ENCODE results near the gene CDK5RAP1.

CDK5RAP1 gene

DNA sequence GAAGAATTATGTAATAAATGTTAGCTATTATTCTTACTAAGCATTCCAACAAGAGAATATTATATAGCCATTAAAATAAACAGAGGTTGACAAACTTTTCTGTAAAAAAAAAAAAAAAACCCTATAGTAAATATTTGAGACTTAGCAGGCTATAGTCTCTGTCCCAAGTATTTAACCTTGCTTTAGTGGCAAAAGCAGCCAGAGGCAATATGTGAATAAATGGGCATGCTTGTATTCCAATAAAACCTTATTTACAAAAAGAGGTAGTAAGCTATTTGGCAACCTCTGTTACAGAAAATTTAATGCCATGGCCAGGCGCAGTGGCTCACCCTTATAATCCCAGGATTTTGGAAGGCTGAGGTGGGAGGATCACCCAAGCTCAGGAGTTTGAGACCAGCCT is 14.6 kb downstream of the CDK5RAP1 start:
- DNase-seq (ENCODE audit: low read depth, low spot score) = no peak

DNA sequence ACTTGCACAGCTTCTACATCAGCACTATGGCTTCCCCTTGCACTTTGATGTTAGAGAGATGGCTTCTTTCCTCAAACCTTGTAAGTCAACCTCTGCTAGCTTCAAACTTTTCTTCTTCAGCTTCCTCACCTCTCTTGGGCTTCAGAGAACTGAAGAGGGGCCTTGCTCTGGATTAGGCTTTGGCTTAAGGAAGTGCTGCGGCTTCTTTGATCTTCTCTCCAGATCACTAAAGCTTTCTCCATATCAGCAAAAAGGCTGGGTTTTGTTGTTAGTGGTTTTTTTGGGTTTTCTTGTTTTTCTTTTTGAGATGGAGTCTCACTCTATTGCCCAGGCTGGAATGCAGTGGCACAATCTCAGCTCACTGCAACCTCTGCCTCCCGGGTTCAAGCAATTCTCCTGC is 24.0 kb downstream of the CDK5RAP1 start:
- no peak for DNase-seq (ENCODE audit: low read depth, low spot score)

DNA sequence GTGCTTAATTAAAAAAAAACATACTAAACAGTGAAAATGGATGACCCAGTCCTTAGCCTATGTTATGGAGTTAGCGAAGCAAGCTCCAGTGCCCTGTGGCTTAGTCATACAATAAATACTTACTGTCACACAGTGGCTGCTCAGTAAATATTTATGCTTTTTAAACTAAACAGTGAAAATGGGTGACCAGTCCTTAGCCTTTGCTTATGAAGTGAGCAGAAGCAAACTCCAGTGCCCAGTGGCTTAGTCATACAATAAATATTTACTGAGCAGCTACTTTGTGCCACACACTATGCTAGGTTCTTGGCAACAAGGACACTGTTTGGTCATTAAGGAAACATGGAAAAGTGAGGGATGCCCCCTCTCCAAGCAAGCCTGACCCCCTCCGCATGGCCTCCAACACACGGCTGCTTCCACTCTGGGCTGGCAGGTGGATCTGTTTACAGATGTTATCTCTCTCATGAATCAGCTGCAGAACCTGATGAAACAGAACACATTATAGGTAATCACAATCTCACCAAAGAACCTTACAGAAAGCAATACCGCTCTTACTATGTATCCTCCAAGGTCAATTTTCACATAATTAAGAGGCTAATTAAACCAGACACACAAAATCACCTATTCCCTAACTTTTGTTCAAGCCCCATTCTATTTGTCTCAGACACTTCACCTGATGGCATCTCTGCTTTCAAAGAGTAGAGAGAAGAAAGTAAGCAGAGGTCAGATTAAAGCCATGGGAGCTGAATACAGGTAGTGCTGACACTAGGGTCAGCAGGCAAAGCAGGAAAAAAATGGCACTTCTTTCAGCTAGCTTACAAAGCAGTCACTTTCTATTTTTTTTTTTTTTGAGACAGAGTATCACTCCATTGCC is 27.3 kb downstream of the CDK5RAP1 start:
- DNase-seq (ENCODE audit: low read depth, low spot score) = no peak

DNA sequence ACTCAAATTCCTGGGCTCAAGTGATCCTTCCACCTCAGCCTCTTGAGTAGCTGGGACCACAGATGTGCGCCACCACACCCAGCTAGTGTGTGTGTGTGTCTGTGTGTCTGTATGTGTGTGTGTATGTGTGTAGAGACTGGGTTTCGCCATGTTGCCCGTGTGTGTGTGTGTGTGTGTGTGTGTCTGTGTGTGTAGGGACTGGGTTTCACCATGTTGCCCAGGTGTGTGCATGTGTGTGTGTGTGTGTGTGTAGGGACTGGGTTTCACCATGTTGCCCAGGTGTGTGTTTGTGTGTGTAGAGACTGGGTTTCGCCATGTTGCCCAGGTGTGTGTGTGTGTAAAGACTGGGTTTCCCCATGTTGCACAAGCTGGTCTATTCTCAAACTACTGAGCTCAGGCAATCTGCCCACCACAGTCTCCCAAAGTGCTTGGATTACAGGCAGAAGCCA is 28.3 kb downstream of the CDK5RAP1 start:
- DNase-seq (ENCODE audit: low read depth, low spot score) = no peak

DNA sequence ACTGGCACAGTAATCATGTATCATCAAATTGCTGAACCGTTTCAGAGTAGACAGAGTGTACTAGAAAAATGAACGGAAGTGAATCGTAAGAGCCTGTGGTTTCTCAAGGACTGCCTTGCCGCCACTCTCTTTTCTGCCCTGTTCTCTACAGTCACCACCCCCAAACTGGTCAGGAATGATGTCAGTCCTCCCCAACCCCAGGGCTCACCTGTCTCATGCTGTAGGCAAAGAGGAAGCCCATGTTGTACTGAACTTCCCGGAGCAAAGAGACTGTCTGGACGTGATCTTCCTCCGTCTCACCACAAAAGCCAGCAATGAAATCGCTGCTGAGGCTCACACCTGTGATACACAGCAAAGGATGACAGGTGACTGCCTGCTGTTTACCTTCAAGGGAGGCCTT is 31.0 kb downstream of the CDK5RAP1 start:
- DNase-seq (ENCODE audit: low read depth, low spot score) = no peak

DNA sequence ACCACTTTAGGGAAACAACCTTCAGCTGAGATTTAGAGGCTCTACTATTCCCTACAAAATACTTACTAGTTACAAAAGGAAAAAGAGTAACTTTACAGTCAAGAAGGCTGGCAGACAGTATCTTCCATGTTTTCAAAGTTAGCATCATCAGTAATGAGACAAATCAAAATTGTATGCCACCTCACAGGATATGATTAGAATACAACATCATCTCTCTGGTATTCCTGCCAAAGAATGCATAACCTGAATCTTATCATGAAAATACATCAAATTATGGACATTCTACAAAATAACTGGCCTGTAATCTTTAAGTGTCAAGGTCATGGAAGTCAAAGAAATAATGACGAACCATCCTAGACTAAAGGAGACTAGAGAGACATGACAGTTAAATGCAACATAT is 38.4 kb downstream of the CDK5RAP1 start:
- DNase-seq (ENCODE audit: low read depth, low spot score) = no peak

DNA sequence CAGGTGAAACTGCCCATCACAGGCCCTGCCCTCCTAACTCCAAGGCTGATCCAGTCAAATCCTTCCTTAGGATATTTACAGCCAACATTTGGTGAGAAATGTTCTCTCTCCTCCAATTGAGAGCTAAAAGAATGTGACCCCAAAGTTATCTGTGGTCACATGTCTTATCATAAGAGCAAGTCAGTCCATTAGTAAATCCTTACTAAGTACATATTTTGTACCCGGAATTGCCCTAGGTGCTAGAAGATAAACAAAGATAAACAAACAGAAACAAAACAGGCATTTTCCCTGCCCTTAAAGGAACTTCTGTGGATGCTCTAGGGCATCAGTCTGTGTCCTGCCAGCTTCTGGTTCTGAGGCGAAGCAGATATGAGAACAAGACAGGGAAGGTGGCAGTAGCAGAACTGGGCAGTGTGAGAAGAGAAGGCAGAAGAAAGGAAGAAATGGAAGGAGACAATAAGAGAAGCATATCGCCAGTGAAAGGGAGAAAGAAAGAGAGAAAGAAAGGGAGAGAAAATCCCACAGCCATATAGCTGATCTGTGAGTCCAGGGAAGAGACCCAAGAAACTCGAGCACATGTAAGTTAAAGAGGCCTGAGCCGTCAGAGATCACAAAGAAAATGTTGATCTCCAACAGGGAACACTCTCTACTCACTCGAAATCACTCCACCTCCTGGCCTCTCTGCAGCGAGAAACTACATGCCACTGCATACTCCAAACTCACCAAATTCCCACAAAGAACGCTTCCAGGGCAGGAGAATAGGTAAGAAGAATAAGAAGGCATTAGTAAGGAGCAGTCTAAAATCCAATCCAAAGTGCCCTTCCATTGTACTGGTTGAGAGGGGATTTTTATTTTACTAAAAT is 41.7 kb downstream of the CDK5RAP1 start:
- no peak for DNase-seq (ENCODE audit: low read depth, low spot score)

DNA sequence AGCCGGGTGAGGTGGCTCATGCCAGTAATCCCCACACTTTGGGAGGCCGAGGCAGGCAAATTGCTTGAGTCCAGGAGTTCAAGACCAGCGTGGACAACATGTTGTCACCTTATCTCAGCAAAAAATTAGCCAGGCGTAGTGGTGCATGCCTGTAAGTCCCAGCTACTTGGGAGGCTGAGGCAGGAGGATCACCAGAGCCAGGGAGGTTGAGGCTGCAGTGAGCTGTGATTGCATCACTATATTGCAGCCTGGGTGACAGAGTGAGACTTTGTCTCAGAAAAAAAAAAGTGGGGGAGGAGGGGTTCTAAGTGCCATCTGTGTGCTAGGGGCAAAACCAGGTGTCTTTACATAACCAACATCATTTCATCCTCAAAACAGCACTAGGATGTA is 48.3 kb downstream of the CDK5RAP1 start:
- no peak for DNase-seq (ENCODE audit: low read depth, low spot score)

DNA sequence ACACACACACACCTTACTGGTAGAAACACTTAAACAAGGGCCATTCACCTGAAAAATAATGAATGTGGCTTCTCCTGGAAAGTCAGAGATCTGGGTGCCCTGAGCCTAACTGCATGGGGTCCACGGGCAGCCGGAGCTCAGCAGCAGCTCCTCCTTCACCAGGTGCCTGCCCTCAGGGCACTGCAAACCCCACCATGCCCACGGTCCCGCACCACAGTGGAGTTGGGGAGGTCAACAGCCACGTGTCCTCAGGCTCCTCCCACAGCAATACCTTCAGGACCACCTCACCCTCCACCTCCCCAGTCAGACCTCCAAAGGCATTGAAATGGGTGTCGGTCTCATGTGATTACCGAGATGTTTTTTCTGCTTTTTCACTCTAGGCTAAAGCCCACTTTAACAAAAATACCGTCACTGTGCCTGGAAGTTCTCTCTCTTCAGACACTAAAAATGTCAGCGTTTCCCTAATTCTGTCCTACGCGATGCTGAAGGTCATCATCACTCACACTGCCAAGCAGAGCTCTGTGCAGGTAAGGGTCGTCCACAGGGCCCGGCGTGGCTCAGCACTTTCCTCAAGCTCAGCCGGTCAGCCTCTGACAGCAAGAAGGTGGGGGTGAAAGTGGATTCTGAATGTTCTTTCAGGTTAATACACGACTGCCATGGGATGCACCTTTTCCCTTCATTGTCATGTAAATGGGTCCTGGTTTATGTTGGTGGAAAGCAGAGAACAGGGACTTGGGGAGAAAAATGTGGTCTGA is 48.9 kb downstream of the CDK5RAP1 start:
- DNase-seq (ENCODE audit: low read depth, low spot score) = peak; percentile 9

DNA sequence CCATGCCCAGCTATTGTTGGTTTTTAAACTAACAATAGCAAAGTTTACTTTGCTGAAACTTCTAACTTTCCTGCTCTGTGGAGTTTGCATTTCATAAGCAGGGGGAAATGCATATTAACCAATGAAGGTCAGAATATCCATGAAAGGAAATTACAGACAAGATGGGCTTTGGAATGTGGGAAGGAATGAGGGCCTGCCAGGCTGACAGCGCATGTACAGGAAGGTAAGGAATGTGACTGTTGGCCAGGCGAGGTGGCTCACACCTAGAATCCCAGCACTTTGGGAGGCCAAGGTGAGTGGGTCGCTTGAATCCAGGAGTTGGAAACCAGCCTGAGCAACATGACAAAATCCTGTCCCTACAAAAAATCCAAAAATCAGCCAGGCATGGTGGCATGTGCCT is 49.6 kb downstream of the CDK5RAP1 start:
- no peak for DNase-seq (ENCODE audit: low read depth, low spot score)

DNA sequence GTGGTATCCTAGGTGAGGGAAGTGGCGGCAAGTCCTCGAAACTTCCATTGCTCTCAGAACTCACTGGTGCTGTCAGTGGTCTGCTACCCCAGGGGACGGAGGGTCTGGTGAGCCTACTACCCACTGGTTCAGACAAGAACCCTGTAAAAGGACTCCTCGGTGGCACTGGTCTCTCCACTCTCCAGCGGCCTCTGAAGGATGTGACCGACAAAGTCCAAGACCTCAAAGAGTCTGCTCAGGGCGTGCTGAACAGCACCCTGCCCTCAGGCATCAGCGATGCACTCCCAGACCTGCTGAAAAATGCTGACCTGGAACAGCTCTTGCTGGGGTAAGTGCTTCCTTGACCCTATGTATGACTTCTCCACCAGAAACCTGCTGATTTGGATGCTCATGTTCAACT is 51.8 kb downstream of the CDK5RAP1 start:
- DNase-seq (ENCODE audit: low read depth, low spot score) = no peak

DNA sequence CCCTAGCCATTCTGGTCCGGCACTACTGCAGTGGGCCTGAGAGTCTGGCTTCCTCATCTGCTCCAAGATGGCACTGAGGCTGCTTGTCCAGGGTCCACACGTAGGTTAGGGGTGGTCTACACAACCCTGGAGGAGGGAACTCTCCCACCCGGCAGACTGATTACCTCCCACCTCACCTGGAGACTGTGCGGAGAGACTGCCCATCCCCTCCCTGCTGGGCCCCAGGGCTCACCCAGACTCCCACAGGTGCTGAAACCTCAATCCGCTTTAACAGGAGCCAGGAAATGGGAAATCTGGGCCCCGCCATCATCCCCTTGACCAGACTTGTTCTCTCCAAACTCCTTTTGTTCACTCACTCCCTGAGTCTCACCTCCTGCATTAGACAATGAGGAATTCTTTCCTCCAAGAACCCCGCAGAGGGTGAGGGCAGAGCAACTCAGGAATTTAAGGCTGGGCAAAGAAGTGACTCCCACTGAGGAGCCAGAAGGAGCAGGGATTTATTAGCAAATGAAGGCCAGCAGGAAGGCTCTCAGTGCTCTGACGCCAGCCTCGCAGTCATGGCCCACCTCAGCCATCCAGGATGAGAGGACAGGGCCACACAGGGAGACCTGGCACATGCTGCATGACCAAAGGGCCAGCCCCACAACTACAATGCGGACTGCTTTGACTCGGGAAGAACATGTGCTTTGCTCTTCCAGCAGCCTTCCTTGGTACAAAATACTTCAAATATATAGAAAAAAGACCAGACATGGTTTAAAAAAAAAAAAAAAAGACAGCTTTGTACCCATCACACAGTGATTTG is 53.0 kb downstream of the CDK5RAP1 start:
- peak; percentile 9 for DNase-seq (ENCODE audit: low read depth, low spot score)

DNA sequence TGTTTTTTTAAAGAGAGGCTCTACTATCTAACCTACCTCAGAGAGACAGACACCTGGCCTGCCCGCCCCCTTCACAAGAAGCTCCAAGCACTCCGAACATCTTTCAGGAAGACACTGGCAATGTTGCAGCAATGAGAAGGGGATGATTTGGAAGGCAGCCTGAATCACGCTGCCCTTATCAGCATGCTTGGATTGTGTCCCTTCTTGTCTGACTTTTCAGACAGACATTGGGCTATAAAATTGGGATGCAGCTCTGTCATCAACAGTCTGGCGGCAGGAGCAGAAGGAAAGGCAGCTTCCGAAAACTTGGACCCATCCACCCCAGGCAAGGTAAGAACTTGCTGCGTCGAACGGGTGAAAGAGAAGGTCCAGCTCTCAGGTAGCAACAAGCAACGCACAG is 56.0 kb downstream of the CDK5RAP1 start:
- no peak for DNase-seq (ENCODE audit: low read depth, low spot score)

DNA sequence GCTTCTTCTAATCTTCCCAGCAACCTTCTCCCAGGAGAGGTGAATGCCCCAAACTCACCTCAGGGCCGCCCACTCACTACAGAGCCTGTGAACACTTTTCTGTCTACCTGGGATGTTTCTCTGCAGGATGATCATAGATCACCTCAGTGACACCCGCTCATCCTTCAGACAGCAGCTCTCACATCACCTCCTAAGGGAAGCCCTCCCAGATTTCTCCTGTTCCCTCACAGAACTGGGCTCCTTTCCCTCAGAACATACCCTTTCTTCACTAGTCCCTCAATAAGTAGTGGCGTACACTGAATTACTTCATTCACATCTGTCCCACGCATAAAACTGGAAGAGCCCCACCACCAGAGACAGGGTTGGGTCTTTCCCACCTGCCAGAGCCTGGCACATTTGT is 57.8 kb downstream of the CDK5RAP1 start:
- no peak for DNase-seq (ENCODE audit: low read depth, low spot score)

DNA sequence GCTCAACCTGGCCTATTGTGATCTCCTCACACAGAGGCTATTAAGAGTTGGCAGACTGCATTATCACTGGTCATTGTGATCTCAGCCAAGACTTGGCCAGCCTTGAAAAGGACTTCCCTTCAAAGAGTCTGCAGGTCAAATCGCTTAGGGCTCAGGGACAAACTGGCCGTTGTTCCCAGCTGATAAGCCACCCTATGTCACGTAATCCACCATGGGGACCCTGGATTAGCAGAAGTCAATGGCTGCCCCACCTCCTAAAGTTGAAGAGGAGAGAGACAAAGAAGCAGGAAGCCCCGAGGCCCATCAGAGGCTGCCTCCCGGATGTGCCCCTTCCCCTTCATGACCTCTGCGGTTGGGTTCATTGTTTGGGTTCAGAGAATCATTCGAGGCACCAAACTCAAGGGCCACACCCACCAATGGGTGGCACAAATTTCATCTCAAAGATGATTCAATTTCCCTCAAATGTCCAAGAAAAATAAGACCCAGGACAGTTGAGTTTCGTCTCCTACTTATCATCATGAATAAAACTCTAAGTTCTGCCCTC is 61.7 kb downstream of the CDK5RAP1 start:
- DNase-seq (ENCODE audit: low read depth, low spot score) = no peak

DNA sequence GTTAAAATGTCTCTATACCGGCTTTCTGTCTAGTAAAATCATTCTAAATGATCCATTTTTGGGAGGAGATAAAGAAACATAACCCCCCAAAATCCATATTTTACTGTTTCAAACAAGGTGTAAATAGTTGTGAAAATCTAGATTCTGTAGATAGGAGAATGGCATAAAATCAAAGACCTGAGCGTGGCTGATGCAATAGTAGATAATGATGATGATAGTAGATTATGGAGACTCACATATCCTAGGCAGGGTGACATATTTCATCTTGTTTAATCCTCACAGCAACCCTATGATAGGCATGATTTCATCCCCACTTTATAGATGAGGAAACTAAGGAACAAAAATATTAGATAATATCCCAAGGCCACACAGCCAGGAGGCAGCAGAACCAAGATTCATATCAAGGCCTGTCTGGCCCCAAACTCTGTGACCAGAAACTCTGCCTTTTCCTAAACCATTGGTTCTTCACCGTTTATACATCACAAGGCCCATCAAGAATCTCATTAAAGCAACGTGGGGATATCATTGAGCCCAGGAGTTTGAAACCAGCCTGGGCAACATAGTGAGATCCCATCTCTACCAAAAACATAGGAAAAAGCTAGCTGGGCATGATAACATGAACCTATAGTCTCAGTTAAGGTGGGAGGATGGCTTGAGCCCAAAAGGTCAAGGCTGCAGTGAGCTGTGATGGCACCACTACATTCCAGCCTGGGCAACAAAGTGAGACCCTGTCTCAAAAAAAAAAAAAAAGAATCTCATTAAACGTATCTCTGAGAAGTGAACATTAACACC is 62.7 kb downstream of the CDK5RAP1 start:
- DNase-seq (ENCODE audit: low read depth, low spot score) = no peak

DNA sequence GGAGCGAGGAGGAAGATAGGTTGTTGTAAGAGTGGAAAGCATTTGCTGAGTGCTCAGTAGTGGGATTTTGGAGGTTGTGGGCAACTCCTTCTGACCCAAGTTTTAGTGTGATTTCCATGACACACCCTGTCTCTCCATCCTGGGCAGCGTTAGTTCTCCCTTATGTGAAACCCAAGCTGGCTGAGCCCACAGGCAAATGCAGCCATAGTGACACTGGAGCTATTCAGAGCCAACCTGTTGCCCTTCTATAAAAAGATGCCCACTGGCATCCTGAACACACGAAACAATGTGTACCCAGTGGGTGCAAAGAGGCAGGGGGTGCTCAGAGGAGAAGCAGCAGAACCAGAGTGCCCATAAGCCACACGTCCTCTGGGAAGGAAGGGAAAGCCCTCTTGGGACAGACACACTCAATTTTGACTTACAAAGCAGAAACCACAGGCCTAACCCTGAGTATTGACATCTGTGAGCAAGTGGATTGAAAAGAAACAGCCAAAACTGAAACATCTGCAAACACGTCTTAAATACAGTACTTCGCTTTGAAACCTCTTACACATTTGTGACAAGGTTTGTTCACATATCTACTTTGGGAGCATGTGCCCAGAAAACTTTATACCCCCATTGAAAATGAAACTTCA is 63.7 kb downstream of the CDK5RAP1 start:
- DNase-seq (ENCODE audit: low read depth, low spot score) = no peak

DNA sequence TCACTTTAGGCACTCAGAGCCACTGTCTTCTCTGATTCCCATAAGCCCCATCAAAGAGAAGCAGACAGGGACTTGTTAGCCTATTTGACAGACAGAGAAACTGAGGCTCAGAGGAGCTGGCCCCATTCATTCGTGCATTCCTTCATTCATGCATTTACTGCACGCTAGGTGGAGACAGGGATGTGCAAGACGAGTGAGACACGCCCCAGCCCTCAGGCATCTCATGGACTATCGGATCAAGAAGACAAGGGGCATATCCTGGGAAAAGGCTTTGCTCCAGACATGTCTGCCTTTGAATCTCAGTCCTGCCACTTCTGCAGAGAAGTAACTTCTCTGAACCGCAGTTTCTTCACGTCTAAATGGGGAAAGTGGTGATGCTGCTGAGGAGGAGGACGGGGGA is 64.2 kb downstream of the CDK5RAP1 start:
- no peak for DNase-seq (ENCODE audit: low read depth, low spot score)

DNA sequence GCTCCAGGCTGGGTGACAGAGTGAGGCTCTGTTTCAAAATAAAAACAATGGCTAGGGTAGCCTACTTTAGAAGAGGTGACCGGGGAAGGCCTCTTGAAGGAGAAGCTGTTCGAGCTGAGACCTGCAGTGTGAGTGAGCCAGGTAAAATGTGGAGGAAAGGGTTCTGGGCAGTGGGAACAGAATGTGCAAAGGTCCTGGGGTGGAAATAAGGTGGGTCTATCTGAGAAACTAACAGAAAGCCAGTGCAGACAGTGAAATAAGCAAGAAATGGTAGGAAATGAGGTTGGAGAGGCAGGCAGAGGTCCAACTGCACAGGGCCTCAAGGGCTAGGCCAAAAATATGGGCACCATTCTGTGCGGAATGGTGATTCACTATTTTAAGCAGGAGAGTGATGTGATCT is 64.9 kb downstream of the CDK5RAP1 start:
- DNase-seq (ENCODE audit: low read depth, low spot score) = no peak

DNA sequence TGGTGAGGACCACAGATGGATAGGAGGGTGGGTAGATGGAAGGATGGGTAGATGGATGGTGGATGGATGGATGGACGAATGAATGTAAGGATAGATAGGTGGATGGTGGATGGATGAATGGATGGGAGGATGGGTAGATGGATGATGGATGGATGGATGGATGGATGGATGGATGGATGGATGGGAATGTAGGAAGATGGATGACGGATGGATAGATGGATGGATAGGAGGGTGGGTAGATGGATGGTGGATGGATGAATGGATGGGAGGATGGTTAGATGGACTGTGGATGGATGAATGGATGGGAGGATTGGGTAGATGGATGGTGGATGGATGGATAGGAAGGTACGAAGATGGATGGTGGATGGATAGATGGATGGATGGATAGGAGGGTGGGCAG is 67.2 kb downstream of the CDK5RAP1 start:
- no peak for DNase-seq (ENCODE audit: low read depth, low spot score)

Measured in iPS DF 19.7 (cell line).